T-helper 17 cell (primary cell): ENCODE measurements around the gene TBC1D22A. TPM values are rescaled to one million over a fixed set of nuclear protein-coding genes. Genes with fewer than 3 reads are reported as not detected.

Experiments used
- ATAC-seq: fragments of 150-1000 bp; cut with Tn5 transposase; 2 replicates; pipeline ENCODE4 v1.10.0; 2021; ENCODE audit warnings: mild to moderate bottlenecking, moderate library complexity
- DNase-seq, 3 donors: peaks; one replicate each; pipeline versions ENCODE4 v3.0.0 to v3.0.0-alpha.2; 2020 to 2021
- H3K9me3 ChIP-seq: one replicate; pipeline ENCODE4 v1.7.0; 2013; ENCODE audit warnings: low read length, mild to moderate bottlenecking; ENCODE audit not compliant: control insufficient read depth, poor library complexity, severe bottlenecking
- H3K27ac Mint-ChIP-seq: one replicate; pipeline ENCODE4 v1.8.0; 2022; ENCODE audit warnings: mild to moderate bottlenecking, moderate library complexity, mixed read lengths
- H3K27me3 Mint-ChIP-seq: one replicate; pipeline ENCODE4 v1.8.0; 2022; ENCODE audit warnings: mixed read lengths
- H3K36me3 Mint-ChIP-seq: one replicate; pipeline ENCODE4 v1.8.0; 2022; ENCODE audit warnings: low read depth, mixed read lengths
- H3K4me1 Mint-ChIP-seq: one replicate; pipeline ENCODE4 v1.8.0; 2022; ENCODE audit warnings: mild to moderate bottlenecking, mixed read lengths
- H3K4me3 Mint-ChIP-seq: one replicate; pipeline ENCODE4 v1.8.0; 2022; ENCODE audit warnings: mild to moderate bottlenecking, moderate library complexity, mixed read lengths
- total RNA-seq, 4 donors: library from RNA in 2 of 4; stranded (reverse) in 2 of 4; gene quantifications; one replicate each; pipeline ENCODE4 v1.2.3 and lab custom pipeline; 2022 to 2026

TBC1D22A gene
- total RNA-seq, 2 donors from 2014 or later, result 42.1 to 43.8 TPM

DNA sequence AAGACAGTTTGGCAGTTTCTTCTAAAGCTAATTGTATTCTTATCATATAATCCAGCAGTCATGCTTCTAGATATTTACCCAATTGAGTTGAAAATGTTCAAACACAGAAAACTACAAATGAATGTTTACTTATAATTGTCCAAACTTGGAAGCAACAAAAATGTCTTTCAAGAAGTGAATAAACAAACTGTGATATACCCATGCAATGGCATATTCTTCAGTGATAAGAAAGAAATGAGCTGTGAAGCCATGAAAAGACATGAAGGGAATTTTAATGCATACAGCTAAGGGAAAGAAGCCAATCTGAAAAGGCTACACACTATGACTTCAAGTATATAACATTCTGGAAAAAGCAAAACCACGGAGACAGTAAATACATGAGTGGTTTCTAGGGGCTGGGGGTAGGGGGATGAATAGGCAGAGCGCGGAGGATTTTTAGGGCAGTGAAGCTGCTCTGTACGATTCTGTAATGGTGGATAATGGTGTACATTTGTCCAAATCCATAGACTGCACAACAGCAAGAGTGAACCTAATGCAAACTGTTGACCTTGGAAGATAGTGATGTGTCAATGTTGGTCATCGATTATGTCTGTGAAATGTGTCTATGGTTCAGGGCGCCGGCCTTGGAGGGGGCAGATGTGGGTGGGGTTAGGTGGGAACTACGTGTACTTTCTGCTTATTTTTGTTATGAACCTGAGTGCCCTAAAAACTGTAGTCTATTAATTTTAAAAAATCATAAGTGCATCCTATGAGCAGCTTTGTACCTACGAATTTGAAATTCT lies 424.9 kb downstream of the TBC1D22A start:
- ATAC-seq (no peak), DNase-seq (no peak)
- H3K4me3 Mint-ChIP-seq, result no peak overlapping the region
- H3K36me3 Mint-ChIP-seq, result no peaks in the 10 kb centered on the region
- H3K27me3 Mint-ChIP-seq, result no peaks in the 10 kb centered on the region
- H3K27ac Mint-ChIP-seq, result no peak overlapping the region
- no peaks in the 10 kb centered on the region for H3K9me3 ChIP-seq
- no peaks in the 10 kb centered on the region for H3K4me1 Mint-ChIP-seq

DNA sequence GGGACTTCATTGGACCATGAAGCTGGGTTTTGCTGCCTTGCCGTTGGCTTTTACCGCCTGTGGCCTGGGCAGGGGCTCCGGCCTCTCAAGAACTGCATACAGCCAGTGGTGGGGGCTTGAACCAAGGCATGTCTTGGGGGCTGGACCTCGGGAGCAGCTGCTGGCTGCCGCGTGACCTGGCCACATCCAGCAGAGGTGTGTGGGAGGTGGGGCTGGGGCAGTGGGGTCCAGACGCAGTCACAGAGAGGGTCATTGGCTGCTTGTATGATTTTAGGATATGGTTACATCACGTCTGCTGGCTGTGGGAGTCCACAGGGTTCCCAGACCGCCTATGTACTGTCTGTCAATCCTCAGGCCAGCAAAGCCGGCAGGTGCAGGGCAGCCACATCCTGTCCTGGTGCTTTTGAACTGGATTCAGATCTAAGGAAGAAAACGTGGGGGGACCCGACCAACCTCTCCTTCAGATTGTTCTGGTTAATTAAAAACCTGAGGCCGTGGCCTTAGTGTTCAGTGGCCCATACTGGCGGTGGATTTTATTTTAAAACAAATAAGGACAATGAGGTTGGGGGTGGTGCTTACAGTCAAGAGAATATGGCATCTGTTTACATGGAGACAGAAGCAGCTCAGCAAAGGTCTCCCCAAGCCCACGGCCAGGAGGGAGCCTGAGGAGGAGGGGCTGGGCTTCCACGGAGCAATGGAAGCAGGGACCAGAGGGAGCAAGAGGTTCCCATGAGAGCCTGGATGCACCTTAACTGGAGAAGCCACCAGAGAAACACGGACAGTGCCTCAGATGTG lies 426.0 kb downstream of the TBC1D22A start:
- no peak overlapping the region for H3K27ac Mint-ChIP-seq
- H3K36me3 Mint-ChIP-seq, result no peaks in the 10 kb centered on the region
- no peak for ATAC-seq
- no peaks in the 10 kb centered on the region for H3K4me1 Mint-ChIP-seq
- peak in 1 of 3 donors; percentile 0 for DNase-seq
- no peaks in the 10 kb centered on the region for H3K27me3 Mint-ChIP-seq
- H3K9me3 ChIP-seq, result no peaks in the 10 kb centered on the region
- no peak overlapping the region for H3K4me3 Mint-ChIP-seq

DNA sequence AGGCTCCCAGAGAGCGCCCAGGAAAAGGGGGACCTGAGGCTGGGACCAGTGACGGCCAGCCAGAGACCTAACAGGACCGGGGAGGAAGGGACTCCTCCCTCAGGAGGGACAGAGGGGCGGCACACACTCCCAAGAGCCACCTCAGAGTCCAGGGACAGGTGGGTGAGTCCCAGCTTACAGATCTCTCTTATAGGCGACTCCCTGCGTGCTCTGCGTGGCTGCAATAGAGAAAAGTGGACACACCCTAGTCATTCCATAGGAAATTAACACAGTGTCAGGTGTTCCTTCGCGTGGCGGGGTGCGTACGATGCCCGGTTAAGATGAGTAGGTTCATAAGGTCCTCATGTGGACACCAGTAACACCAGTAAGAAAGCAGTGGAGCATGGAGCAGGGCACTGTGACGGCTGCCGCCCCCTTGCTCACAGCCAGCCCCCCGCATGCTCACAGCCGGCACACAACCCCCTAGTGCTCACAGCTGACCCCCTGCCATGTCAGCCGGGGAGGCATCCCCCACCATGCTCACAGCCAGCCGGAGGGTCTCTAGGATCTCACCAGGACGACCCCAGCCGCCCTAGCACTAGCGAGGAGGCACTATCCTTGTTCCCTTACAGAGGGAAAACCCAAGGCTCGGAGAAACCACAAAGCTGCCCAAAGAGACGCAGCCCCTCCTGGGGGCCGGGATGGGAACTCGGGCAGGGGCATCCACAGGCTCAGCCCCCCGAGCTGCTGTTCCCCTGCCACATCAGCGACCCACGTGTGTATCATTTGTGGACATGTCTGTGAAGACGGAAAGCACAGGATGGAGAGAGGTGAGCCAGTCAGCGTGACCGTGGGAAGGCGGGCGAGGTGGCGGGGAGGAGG lies 426.8 kb downstream of the TBC1D22A start:
- ATAC-seq, result no peak

DNA sequence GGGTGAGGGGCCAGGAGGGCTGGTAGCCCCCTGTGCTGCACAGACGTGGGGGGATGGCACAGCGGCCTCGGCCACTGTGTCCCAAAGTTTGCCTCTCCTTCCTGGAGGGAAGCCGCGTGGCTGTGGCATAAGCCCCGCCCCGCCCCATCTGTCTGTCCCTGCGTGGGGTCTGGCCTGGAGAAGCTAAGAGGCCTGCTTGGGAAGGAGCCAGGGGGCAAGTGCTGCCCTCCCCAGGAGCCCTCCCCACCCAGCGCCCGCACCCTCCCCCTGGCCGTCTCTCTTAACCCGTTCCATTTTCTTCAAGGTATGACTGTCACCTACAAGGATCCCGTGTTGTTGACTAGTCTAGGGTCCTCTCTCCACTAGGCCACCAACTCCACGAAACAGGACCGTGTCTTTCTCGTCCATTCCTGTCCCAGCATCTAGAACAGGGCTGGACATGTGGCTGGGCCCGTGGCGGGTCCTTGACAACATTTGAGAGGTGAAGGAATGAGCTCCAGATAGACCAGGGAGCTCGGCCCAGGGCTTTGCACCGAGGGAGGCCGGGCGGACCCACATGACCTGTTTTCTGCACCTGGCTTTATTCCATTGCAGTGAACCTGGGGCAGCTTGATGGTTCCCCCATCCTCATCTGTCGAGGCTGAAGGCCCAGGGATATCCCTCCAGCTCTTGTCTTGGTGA lies 428.0 kb downstream of the TBC1D22A start:
- H3K4me3 Mint-ChIP-seq, result no peak overlapping the region
- peak in 1 of 3 donors; percentile 3 for DNase-seq
- H3K36me3 Mint-ChIP-seq, result no peaks in the 10 kb centered on the region
- no peaks in the 10 kb centered on the region for H3K27me3 Mint-ChIP-seq
- H3K9me3 ChIP-seq, result no peaks in the 10 kb centered on the region
- H3K4me1 Mint-ChIP-seq, result no peaks in the 10 kb centered on the region
- no peak for ATAC-seq
- H3K27ac Mint-ChIP-seq, result no peak overlapping the region

More for the DNA sequence above, 426.8 kb downstream of the TBC1D22A start:
- no peaks in the 10 kb centered on the region for H3K27me3 Mint-ChIP-seq
- no peak overlapping the region for H3K27ac Mint-ChIP-seq
- no peak overlapping the region for H3K4me3 Mint-ChIP-seq
- no peaks in the 10 kb centered on the region for H3K9me3 ChIP-seq
- H3K36me3 Mint-ChIP-seq, result no peaks in the 10 kb centered on the region
- no peaks in the 10 kb centered on the region for H3K4me1 Mint-ChIP-seq
- DNase-seq, result peak in 1 of 3 donors; percentile 4

DNA sequence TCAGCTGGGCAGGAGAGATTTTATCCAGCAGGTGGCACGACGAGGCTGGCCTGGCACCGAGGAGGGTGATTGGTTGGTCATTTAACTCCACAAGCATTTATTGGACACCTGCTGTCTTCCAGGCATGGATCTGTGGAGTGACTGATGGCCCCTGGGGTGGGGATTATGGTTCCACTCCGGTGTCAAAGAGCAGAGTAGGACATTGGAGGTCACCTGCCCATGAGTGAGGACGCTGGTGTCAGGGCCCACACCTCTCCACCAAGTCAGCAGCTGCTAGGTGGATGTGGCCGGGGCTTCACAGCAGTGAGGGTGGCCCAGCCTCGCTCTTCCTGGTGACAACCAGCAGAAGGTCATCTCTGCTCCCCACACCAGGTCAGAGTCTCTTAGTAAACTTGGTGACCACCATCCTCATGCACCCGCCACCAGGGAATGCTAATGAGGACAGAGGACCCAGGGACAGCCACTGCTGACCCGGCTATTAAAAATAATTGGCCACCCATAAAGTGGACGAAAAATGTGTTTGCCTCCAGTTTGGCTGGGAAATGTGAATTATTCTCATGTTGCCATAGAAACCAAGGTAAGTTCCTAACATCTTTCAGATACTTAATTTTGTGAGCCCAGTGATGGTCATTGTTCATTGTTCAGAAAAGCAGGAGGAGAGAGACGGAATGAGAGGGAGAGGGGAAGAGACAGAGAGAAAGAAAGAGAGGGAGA lies 428.7 kb downstream of the TBC1D22A start:
- Mint-ChIP-seq H3K4me3 (no peak overlapping the region), H3K36me3 (no peaks in the 10 kb centered on the region), H3K4me1 (no peaks in the 10 kb centered on the region), H3K27ac (no peak overlapping the region), H3K27me3 (no peaks in the 10 kb centered on the region)
- peak in 1 of 3 donors; percentile 2 for DNase-seq
- no peak for ATAC-seq
- no peaks in the 10 kb centered on the region for H3K9me3 ChIP-seq

DNA sequence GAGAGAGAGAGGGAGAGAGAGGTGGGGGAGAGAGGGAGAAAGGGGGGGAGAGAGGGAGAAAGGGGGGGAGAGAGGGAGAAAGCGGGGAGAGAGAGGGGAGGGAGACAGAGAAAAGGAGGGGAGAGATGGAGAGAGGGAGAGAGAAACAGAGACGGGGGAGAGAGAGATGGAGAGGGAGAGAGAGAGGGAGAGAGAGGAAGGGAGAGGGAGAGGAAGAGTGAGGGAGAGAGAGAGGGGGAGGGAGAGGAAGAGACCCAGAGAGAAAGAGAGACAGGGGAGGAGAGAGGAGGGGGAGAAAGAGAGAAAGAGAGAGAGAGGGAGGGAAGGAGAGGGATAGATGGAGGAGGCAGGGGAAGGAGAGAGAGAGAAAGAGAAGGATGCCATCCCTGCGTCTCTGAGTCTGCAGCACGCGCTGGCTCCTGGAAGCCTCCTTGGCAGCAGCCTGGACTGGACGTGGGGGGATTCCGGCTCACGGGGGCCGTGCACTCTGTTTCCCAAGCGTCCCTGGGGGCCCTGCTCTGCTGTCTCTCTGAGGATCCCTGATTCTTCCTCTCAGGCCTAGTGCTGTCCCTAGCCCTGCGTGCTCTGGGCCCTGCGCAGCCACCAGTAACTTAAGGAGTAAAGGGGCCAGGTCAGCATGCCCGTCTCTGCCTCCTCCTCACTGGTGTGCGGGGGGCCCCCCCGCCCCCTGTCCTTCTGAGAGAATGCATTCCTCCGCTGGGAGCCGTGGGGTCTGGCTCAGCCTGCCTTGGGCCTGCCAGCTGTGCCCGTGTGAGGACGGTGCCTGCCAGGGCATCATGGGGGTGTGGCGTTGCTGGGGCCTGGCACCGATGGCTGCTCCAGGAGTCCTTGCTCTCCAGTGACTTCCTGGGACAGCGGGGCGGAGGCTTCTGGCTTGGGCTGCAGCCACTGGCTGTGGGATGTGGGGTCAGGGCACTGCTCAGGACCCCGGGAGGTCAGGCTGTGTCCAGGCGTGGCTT lies 429.5 kb downstream of the TBC1D22A start:
- H3K9me3 ChIP-seq, result no peaks in the 10 kb centered on the region
- Mint-ChIP-seq H3K36me3 (no peaks in the 10 kb centered on the region), H3K27ac (no peak overlapping the region), H3K4me3 (no peak overlapping the region), H3K27me3 (no peaks in the 10 kb centered on the region), H3K4me1 (no peaks in the 10 kb centered on the region)
- ATAC-seq (no peak), DNase-seq (peak in 1 of 3 donors; percentile 5)

DNA sequence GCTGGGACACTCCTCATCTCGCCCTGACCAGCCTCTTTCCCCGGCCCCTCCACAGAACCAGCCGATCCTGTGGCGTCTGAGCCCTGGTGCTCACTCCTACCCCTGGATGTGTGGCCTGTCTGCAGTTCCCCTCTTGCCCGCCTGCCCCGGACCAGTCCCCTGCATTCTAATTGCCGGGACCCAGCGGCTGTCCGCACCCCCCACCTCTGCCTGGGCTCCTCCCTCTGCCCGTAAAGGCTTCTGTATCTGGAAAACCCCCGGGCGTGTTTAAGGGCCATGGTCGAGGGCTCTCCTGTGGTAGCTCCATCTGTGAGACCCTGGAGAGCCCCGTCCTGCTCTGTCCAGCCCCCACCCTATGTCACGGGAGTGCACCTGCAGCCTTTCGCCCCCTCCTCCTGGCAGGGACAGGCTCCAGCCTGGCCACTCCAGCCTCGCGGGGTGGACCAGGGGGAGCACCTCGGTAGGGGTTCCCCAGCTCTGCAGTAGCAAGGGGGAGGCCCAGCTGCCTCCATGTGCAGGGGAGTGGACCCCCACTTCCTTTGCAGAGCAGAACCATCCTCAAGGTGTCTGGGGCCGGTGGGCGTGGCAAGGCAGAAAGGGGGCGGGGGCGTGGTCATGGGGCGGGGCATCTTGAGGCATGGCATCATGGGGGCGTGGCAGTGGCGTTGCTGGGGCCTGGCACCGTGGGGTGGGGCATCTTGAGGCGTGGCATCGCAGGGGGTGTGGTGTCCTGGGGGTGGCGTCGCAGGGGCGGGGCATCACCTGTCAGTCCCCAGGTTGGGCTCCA lies 430.4 kb downstream of the TBC1D22A start:
- peak; percentile 52 for ATAC-seq
- H3K27me3 Mint-ChIP-seq, result no peaks in the 10 kb centered on the region
- H3K4me1 Mint-ChIP-seq, result no peaks in the 10 kb centered on the region
- H3K4me3 Mint-ChIP-seq, result no peak overlapping the region
- peak in 2 of 3 donors; percentile 7 to 8 for DNase-seq
- no peaks in the 10 kb centered on the region for H3K9me3 ChIP-seq
- no peak overlapping the region for H3K27ac Mint-ChIP-seq
- no peaks in the 10 kb centered on the region for H3K36me3 Mint-ChIP-seq

DNA sequence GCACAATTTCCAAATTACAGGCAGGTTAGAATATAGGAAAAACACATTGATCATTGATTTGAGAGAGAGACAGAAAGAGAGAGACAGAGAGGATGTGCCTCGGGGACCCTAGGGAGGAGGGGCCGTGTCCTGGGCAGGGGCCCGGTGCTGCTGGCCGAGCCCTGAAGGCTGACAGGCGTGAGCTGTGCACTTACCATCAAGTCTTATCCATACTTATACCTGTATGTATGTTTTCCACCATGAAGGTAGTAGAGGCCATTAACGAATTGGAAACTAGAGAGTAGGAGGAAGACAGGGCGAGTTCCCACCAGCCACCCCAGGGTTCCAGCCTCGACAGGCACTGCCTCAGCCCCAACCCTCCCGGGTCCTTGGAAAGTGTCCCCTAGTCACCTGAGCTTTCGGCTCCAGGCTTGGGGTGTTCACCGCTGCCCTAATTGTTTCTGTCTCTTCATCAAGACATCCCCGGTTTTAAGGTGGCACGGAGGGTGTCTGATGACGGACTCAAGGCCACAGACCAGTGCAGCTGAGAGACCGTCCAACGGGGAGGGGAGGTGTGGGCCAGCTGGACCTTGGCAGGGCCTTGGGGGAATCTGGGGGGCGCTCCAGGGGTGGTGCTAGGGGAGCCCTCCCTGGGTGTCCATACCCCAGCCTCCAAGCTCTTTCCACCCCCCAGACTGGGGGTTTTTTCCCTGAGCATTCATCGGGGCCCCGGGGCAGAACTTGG lies 431.3 kb downstream of the TBC1D22A start:
- H3K9me3 ChIP-seq, result no peaks in the 10 kb centered on the region
- Mint-ChIP-seq H3K4me1 (no peaks in the 10 kb centered on the region), H3K27me3 (no peaks in the 10 kb centered on the region), H3K27ac (no peak overlapping the region), H3K4me3 (no peak overlapping the region), H3K36me3 (no peaks in the 10 kb centered on the region)
- ATAC-seq (no peak), DNase-seq (peak in 1 of 3 donors; percentile 0)

DNA sequence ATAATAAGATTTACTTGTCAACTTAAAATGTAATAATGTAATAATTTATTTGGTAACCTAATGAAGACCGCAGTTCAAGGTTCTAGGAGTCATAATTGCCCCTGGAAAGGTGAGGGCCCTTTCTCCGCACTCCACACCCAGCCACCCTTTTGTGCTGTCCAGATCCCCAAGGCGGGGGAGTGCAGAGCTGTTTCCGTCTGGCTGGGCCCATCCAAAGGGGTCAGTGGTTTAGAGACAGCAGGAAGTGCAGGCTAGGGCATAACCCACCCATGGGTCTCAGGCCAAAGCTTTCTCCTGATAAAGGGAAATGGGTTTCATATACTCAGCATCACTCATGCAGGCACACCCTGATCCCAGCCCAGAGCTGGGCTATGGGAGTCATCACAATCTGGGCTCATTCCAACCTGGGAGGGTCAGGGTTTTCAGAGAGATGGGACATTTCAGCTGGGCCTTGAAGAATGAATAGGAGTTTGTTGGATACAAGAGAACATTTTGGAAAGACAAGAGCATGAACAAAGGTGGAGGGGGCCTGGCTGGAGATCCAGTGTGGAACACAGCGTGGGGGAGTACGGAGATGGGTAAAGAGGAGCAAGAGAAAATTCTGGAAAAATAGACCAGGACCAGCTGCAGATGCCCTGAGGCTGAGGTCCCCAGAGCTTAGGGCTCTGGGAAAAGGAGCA lies 432.2 kb downstream of the TBC1D22A start:
- H3K27ac Mint-ChIP-seq, result no peak overlapping the region
- no peaks in the 10 kb centered on the region for H3K4me1 Mint-ChIP-seq
- ATAC-seq, result no peak
- no peaks in the 10 kb centered on the region for H3K36me3 Mint-ChIP-seq
- no peaks in the 10 kb centered on the region for H3K27me3 Mint-ChIP-seq
- peak overlapping the region; percentile 31 for H3K4me3 Mint-ChIP-seq
- DNase-seq, result no peak
- H3K9me3 ChIP-seq, result no peaks in the 10 kb centered on the region

DNA sequence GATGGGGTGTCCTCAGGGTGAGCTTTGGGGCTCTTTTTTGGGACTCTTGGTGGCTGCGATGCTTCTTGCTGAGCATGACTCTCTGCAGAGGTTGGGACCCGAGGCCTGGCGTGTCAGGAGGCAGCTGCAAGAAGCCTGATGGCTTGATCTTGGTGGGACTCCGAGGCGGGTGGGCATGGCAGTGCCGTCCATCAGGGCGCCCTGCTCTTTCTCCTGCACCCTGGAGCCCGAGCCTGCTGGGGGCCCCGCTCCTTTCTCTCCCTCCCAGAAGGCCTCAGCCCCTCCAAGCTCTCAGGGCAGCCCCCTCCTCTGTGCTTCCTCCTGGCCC lies 432.7 kb downstream of the TBC1D22A start:
- no peak for ATAC-seq

More for the DNA sequence above, 432.7 kb downstream of the TBC1D22A start:
- no peak overlapping the region for H3K4me3 Mint-ChIP-seq
- peaks cover 3% of the 10 kb centered on the region for H3K27me3 Mint-ChIP-seq
- DNase-seq, result peak in 1 of 3 donors; percentile 1
- no peaks in the 10 kb centered on the region for H3K4me1 Mint-ChIP-seq
- H3K27ac Mint-ChIP-seq, result peak overlapping the region; percentile 59
- H3K9me3 ChIP-seq, result no peaks in the 10 kb centered on the region
- H3K36me3 Mint-ChIP-seq, result no peaks in the 10 kb centered on the region
